ENCODE results near the gene KCNE3. TPM values are rescaled to one million over a fixed set of nuclear protein-coding genes. Genes with fewer than 3 reads are reported as not detected.

KCNE3 gene
- total RNA-seq, 4 donors from 2014 or later: 3.9 to 7.9 (median 5.7) TPM

GRCh38 chr11:74453373-74453975, 13.9 kb downstream of the KCNE3 start:
- TF ChIP-seq CTCF (IDR thresholded peaks at IDR 0.05): peak; percentile 15 to 87 (median 69)
- TF ChIP-seq POLR2A (IDR thresholded peaks at IDR 0.05): no peak
- intact Hi-C loops (cut with DNase I): loop anchor here (2.0 kb wide), 1 partner anchor 117 kb away; no protein-coding TSS in a partner anchor
- WGBS, 2 donors: 32 to 36% methylated on average over 10 of the region's 10 CpGs

GRCh38 chr11:74452366-74452765, 15.0 kb downstream of the KCNE3 start:
- DNase-seq: no peak
- H3K27me3 ChIP-seq: no peaks in the 10 kb centered on the region
- intact Hi-C loops (cut with DNase I): loop anchor here (2.0 kb wide), 1 partner anchor 118 kb away; no protein-coding TSS in a partner anchor
- H3K9me3 ChIP-seq: no peaks in the 10 kb centered on the region
- no peaks in the 10 kb centered on the region for H3K36me3 ChIP-seq
- TF ChIP-seq POLR2A (IDR thresholded peaks at IDR 0.05) (no peak), CTCF (IDR thresholded peaks at IDR 0.05) (no peak)
- H3K4me3 ChIP-seq (replicated peaks in 1 of 3): no peak overlapping the region
- WGBS, 2 donors: 68 to 88% methylated on average over 3 of the region's 3 CpGs
- H3K4me1 ChIP-seq: peaks cover 3 to 4% of the 10 kb centered on the region in 2 donors
- H3K27ac ChIP-seq: no peak overlapping the region

More at GRCh38 chr11:74453373-74453975, 13.9 kb downstream of the KCNE3 start:
- Histone ChIP-seq H3K36me3 (no peaks in the 10 kb centered on the region), H3K4me1 (peaks cover 3 to 4% of the 10 kb centered on the region in 2 donors), H3K27me3 (no peaks in the 10 kb centered on the region), H3K4me3 (replicated peaks in 1 of 3) (no peak overlapping the region), H3K9me3 (no peaks in the 10 kb centered on the region), H3K27ac (no peak overlapping the region)
- peak; percentile 70 to 76 for DNase-seq

DNA sequence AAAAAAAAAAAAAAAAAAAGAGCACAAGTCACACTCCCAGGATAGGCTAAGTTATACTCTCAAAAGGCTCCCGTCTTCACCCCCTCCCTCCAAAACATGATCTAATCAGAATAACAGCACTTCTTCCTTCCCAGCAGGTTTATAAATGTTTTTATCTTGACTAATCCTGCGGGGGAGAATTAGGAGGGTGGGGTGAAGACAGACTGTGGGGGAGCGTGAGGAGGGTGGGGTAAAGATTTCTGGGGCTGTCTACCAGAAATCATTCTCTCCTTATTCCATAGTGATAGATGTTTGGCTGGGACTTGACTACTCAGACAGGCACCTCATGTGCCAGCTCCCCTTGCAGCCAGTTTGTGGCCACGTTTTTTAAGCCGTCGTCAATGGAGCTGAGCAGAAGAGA, 17.0 kb downstream of the KCNE3 start:
- no peaks in the 10 kb centered on the region for H3K9me3 ChIP-seq
- intact Hi-C loops (cut with DNase I): loop anchor here (2.0 kb wide), 1 partner anchor 196 kb away; no protein-coding TSS in a partner anchor
- H3K27me3 ChIP-seq: no peaks in the 10 kb centered on the region
- no peak for TF ChIP-seq POLR2A (IDR thresholded peaks at IDR 0.05)
- no peak for TF ChIP-seq CTCF (IDR thresholded peaks at IDR 0.05)
- no peak for DNase-seq
- 83% methylated on average over 6 of the region's 6 CpGs for WGBS, 2 donors
- no peak overlapping the region for H3K27ac ChIP-seq
- no peak overlapping the region for H3K4me3 ChIP-seq (replicated peaks in 1 of 3)
- no peaks in the 10 kb centered on the region for H3K36me3 ChIP-seq
- H3K4me1 ChIP-seq: peaks cover 3 to 4% of the 10 kb centered on the region in 2 donors

DNA sequence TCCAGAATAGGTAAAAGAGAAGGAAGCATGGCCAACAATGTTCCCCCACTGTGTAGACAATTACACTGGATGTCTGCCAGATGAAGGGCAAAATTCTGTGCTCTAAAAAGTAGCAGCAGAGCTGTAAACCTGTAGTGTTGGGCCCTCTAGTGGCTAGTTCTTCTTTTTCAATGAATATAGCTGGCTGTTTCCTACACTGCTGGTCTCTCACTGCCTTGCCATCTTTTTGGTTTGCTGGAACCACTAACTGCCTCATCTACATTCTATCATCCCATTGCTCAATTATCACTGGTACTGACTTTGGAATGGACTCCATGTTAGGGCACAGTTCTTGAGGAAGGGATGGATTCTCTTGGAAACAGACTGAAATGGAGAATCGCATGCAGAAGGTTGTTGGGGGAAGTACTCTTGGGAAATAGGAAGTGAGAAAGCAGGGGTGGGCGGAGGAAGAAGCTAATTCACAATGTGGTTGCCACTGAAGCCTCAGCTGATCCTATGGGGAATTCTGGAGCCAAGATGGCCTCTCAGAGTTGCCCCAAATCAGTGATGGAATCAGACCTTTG, 17.9 kb downstream of the KCNE3 start:
- Histone ChIP-seq H3K36me3 (no peaks in the 10 kb centered on the region), H3K4me3 (replicated peaks in 1 of 3) (no peak overlapping the region), H3K9me3 (no peaks in the 10 kb centered on the region), H3K4me1 (peaks cover 3 to 4% of the 10 kb centered on the region in 2 donors), H3K27ac (peak overlapping the region in 1 of 3 donors; percentile 30), H3K27me3 (no peaks in the 10 kb centered on the region)
- DNase-seq: peak; percentile 55 to 57
- WGBS, 2 donors: 57 to 72% methylated on average over 2 of the region's 2 CpGs
- TF ChIP-seq POLR2A (IDR thresholded peaks at IDR 0.05) (no peak), CTCF (IDR thresholded peaks at IDR 0.05) (peak; percentile 45 to 89 (median 72))
- intact Hi-C loops (cut with DNase I): loop anchor here (5.0 kb wide), 1 partner anchor 482 kb away; no protein-coding TSS in a partner anchor

- H3K9me3 ChIP-seq: no peaks in the 10 kb centered on the region
- H3K27me3 ChIP-seq: no peaks in the 10 kb centered on the region
- intact Hi-C loops (cut with DNase I): loop anchor here (5.0 kb wide), 1 partner anchor 480 kb away; no protein-coding TSS in a partner anchor
- H3K27ac ChIP-seq: no peak overlapping the region
- no peak for DNase-seq
- TF ChIP-seq CTCF (IDR thresholded peaks at IDR 0.05): no peak
- no peak for TF ChIP-seq POLR2A (IDR thresholded peaks at IDR 0.05)
- H3K4me3 ChIP-seq (replicated peaks in 1 of 3): no peak overlapping the region
- peaks cover 6 to 14% of the 10 kb centered on the region in 2 donors for H3K4me1 ChIP-seq
- no peaks in the 10 kb centered on the region for H3K36me3 ChIP-seq
Measured at GRCh38 chr11:74447720-74448119, 19.6 kb downstream of the KCNE3 start.

All from thyroid gland (tissue), 4 donors.